Measurements from ENCODE around the gene PER1. TPM values are rescaled to one million over a fixed set of nuclear protein-coding genes. Genes with fewer than 3 reads are reported as not detected.
A peak's percentile ranks its signal among the peaks of the same experiment; 100 is the strongest.

The PER1 gene
- total and polyA plus RNA-seq, 2 of the 13 experiments (the other 11 are each of a cell fraction or from before 2014, with no cell fraction given): 2.6 to 3.6 TPM

GRCh38 chr17:8152112-8152775 lies at the start of gene PER1 (continued):
- TF ChIP-seq, protein P1, sequence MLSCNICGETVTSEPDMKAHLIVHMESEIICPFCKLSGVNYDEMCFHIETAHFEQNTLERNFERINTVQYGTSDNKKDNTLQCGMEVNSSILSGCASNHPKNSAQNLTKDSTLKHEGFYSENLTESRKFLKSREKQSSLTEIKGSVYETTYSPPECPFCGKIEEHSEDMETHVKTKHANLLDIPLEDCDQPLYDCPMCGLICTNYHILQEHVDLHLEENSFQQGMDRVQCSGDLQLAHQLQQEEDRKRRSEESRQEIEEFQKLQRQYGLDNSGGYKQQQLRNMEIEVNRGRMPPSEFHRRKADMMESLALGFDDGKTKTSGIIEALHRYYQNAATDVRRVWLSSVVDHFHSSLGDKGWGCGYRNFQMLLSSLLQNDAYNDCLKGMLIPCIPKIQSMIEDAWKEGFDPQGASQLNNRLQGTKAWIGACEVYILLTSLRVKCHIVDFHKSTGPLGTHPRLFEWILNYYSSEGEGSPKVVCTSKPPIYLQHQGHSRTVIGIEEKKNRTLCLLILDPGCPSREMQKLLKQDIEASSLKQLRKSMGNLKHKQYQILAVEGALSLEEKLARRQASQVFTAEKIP (CRISPR knock-in tag; IDR thresholded peaks at IDR 0.05; ENCODE audit: borderline replicate concordance): no peak
- TF ChIP-seq ZNF512B (CRISPR knock-in tag; IDR thresholded peaks at IDR 0.05; ENCODE audit: borderline replicate concordance) (no peak), ZNF672 (CRISPR knock-in tag; IDR thresholded peaks at IDR 0.05) (no peak), BCL6 (CRISPR knock-in tag; IDR thresholded peaks at IDR 0.05) (peak; percentile 24; the same call in 1 of the 2 replicates), ARNT (IDR thresholded peaks at IDR 0.05) (no peak), ZNF883 (CRISPR knock-in tag; IDR thresholded peaks at IDR 0.05; ENCODE audit: not compliant biosample characterization) (no peak), SMAD9 (CRISPR knock-in tag; IDR thresholded peaks at IDR 0.05) (no peak), HOXA7 (CRISPR knock-in tag; IDR thresholded peaks at IDR 0.05) (no peak), ZHX1 (CRISPR knock-in tag; IDR thresholded peaks at IDR 0.05; ENCODE audit: low read depth) (no peak), KDM3A (CRISPR knock-in tag; IDR thresholded peaks at IDR 0.05; ENCODE audit: low read depth) (no peak), ATF2 (CRISPR knock-in tag; IDR thresholded peaks at IDR 0.05) (peak; percentile 53; the same call in 1 of the 2 replicates), SCMH1 (CRISPR knock-in tag; IDR thresholded peaks at IDR 0.05; ENCODE audit: borderline replicate concordance) (no peak), ZNF556 (CRISPR knock-in tag; IDR thresholded peaks at IDR 0.05; ENCODE audit: borderline replicate concordance) (0 out of 2 replicates have a peak, but pooled peaks have one; percentile 46), SP1 (IDR thresholded peaks at IDR 0.05) (no peak), SP1 (CRISPR knock-in tag; IDR thresholded peaks at IDR 0.05) (peak; percentile 52), SUZ12 (IDR thresholded peaks at IDR 0.05; ENCODE audit: low read depth, low read length) (no peak)
- TF ChIP-seq, protein P2, sequence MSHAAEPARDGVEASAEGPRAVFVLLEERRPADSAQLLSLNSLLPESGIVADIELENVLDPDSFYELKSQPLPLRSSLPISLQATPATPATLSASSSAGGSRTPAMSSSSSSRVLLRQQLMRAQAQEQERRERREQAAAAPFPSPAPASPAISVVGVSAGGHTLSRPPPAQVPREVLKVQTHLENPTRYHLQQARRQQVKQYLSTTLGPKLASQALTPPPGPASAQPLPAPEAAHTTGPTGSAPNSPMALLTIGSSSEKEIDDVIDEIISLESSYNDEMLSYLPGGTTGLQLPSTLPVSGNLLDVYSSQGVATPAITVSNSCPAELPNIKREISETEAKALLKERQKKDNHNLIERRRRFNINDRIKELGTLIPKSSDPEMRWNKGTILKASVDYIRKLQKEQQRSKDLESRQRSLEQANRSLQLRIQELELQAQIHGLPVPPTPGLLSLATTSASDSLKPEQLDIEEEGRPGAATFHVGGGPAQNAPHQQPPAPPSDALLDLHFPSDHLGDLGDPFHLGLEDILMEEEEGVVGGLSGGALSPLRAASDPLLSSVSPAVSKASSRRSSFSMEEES (CRISPR knock-in tag; IDR thresholded peaks at IDR 0.05): no peak
- TF ChIP-seq, protein P3, sequence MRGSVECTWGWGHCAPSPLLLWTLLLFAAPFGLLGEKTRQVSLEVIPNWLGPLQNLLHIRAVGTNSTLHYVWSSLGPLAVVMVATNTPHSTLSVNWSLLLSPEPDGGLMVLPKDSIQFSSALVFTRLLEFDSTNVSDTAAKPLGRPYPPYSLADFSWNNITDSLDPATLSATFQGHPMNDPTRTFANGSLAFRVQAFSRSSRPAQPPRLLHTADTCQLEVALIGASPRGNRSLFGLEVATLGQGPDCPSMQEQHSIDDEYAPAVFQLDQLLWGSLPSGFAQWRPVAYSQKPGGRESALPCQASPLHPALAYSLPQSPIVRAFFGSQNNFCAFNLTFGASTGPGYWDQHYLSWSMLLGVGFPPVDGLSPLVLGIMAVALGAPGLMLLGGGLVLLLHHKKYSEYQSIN (CRISPR knock-in tag; IDR thresholded peaks at IDR 0.05; ENCODE audit: borderline replicate concordance): no peak

Measured in HepG2 (cell line).